ENCODE measurements around the gene FHOD3.

DNA sequence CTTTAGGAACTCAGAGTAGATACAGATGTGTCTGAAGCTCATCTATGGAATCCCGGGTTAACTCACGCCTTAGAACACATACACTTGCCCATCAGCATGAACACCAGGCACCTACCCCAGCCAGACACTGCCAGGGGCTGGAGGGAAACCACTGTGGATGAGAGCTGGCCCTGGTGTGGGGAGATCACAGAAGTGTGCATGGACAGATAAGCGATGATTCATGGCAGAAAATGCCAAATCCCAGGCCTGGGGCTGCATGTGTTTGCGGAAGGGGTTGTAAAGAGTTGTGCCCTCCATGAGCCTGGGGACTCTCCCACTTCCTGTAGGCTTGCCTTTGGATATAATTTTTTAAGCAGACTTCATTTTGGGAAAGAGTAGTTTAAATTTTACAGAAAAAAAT is 193.4 kb downstream of the FHOD3 start:
- TF ChIP-seq, protein P1, sequence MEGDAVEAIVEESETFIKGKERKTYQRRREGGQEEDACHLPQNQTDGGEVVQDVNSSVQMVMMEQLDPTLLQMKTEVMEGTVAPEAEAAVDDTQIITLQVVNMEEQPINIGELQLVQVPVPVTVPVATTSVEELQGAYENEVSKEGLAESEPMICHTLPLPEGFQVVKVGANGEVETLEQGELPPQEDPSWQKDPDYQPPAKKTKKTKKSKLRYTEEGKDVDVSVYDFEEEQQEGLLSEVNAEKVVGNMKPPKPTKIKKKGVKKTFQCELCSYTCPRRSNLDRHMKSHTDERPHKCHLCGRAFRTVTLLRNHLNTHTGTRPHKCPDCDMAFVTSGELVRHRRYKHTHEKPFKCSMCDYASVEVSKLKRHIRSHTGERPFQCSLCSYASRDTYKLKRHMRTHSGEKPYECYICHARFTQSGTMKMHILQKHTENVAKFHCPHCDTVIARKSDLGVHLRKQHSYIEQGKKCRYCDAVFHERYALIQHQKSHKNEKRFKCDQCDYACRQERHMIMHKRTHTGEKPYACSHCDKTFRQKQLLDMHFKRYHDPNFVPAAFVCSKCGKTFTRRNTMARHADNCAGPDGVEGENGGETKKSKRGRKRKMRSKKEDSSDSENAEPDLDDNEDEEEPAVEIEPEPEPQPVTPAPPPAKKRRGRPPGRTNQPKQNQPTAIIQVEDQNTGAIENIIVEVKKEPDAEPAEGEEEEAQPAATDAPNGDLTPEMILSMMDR (conservative IDR thresholded peaks at IDR 0.05; ENCODE audit: low read depth, low read length) = no peak
- TF ChIP-seq EZH2 (IDR thresholded peaks at IDR 0.05; ENCODE audit: borderline replicate concordance, low read depth, low read length, poor library complexity, severe bottlenecking) = no peak

All from A673 (cell line).